PC-3 (cell line): ENCODE data around the gene RHOH. TPM values are rescaled to one million over a fixed set of nuclear protein-coding genes. Genes with fewer than 3 reads are reported as not detected.
"Not testable (repeated sequence)": the region's sequence is repeated elsewhere in the genome, so short reads cannot be mapped to it uniquely, and the experiment has no call there.

ENCODE experiments used
- ATAC-seq: fragments of 200-7000 bp; cut with Tn5 transposase; 2 replicates; pipeline ENCODE4 v1.9.1; 2020; ENCODE audit warnings: mild to moderate bottlenecking, moderate library complexity
- BruUV-seq: library from RNA; stranded (reverse); fragments of 400-500 nt; replicated peaks from 2 replicates; lab custom pipeline; 2021; lab: Mats Ljungman, UMichigan
- CTCF ChIA-PET: fragments of 300-600 bp; sonication (Branson Sonifier 250); formaldehyde crosslinking; loops from one replicate; lab custom pipeline; 2022; ENCODE audit warnings: antibody characterized with exemption; lab: Charles Lee
- POLR2A ChIA-PET: fragments of 300-600 bp; sonication (Branson Sonifier 250); formaldehyde crosslinking; loops from one replicate; lab custom pipeline; 2022; ENCODE audit warnings: antibody characterized with exemption; ENCODE audit not compliant: unreplicated experiment; lab: Charles Lee
- DNase-seq: peaks from one replicate; pipeline ENCODE4 v3.0.0-alpha.2; 2015
- H2AFZ ChIP-seq: fragments of 300-600 bp; sonication (generic); 2 replicates; pipeline ENCODE4 v1.6.0; 2016; ENCODE audit warnings: antibody characterized with exemption, low read length
- H3F3A ChIP-seq: fragments of 300-600 bp; sonication (generic); one replicate; pipeline ENCODE4 v1.6.0; 2017; ENCODE audit warnings: antibody characterized with exemption, low read length, control low read depth, mild to moderate bottlenecking; ENCODE audit not compliant: unreplicated experiment
- H3K27ac ChIP-seq: fragments of 300-600 bp; sonication (generic); 2 replicates; pipeline ENCODE4 v1.5.1; 2016; ENCODE audit warnings: mild to moderate bottlenecking, low read length
- H3K27me3 ChIP-seq: fragments of 300-600 bp; sonication (generic); 2 replicates; pipeline ENCODE4 v1.6.1; 2016; ENCODE audit warnings: low read length, mixed read lengths
- H3K36me3 ChIP-seq: fragments of 300-600 bp; sonication (generic); 2 replicates; pipeline ENCODE4 v1.6.1; 2016; ENCODE audit warnings: low read depth, mixed run types, low read length, mixed read lengths
- H3K4me1 ChIP-seq: fragments of 300-600 bp; sonication (generic); 2 replicates; pipeline ENCODE4 v1.5.1; 2016; ENCODE audit warnings: low read length; ENCODE audit not compliant: insufficient read depth
- H3K4me2 ChIP-seq: fragments of 300-600 bp; sonication (generic); 2 replicates; pipeline ENCODE4 v1.6.0; 2016; ENCODE audit warnings: low read length
- H3K4me3 ChIP-seq: fragments of 300-600 bp; sonication (generic); 2 replicates; pipeline ENCODE4 v1.5.1; 2016; ENCODE audit warnings: mild to moderate bottlenecking, low read length, mixed read lengths
- H3K79me2 ChIP-seq: fragments of 300-600 bp; sonication (generic); 2 replicates; pipeline ENCODE4 v1.6.1; 2017; ENCODE audit warnings: low read length, mixed read lengths
- H3K9ac ChIP-seq: fragments of 300-600 bp; sonication (generic); 2 replicates; pipeline ENCODE4 v1.6.0; 2016; ENCODE audit warnings: mild to moderate bottlenecking, low read length
- H3K9me2 ChIP-seq: fragments of 300-600 bp; sonication (generic); replicated peaks from 2 replicates; pipeline ENCODE4 v1.6.1; 2016; ENCODE audit warnings: mixed run types, low read length, mixed read lengths
- H3K9me3 ChIP-seq: fragments of 300-600 bp; sonication (generic); 2 replicates; pipeline ENCODE4 v1.6.1; 2016; ENCODE audit warnings: low read length, mixed read lengths
- H4K20me1 ChIP-seq: fragments of 300-600 bp; sonication (generic); 2 replicates; pipeline ENCODE4 v1.6.1; 2016; ENCODE audit warnings: low read length, mixed read lengths
- CTCF ChIP-seq: fragments of 300-600 bp; sonication (generic); conservative IDR thresholded peaks from 2 replicates; pipeline ENCODE4 v1.5.1; 2017; ENCODE audit warnings: antibody characterized with exemption, low read depth, mild to moderate bottlenecking, low read length
- EZH2 ChIP-seq: fragments of 300-600 bp; sonication (generic); IDR thresholded peaks from one replicate; pipeline ENCODE4 v1.6.1; 2017; ENCODE audit warnings: antibody characterized with exemption, mild to moderate bottlenecking, low read length; ENCODE audit not compliant: unreplicated experiment
- EZH2phosphoT487 ChIP-seq: fragments of 300-600 bp; sonication (generic); IDR thresholded peaks from 2 replicates; pipeline ENCODE4 v1.6.1; 2018; ENCODE audit warnings: mild to moderate bottlenecking, antibody characterized with exemption, low read length, borderline replicate concordance
- intact Hi-C: fragments of 100-400 bp; cut with micrococcal nuclease; formaldehyde crosslinking; loops from 2 replicates; pipeline ENCODE4 v1.9.0; 2023
- total RNA-seq: library from RNA; depleted of rRNA; stranded (reverse); fragments of >200 nt; gene quantifications from 2 replicates; pipeline ENCODE4 v1.2.3, GENCODE V29; 2014

RHOH gene
- total RNA-seq, 1 experiment from 2014 or later: not detected

- intact Hi-C loops: no loop called here
- TF ChIP-seq EZH2phosphoT487 (no peak), CTCF (no peak), EZH2 (no peak)
- Histone ChIP-seq H3K9me2 (no peaks in the 10 kb centered on the region), H3K9ac (peak overlapping the region; percentile 68), H3K4me2 (no peak overlapping the region), H3K27me3 (no peaks in the 10 kb centered on the region), H3K4me3 (no peak overlapping the region), H3K79me2 (no peaks in the 10 kb centered on the region), H3K9me3 (no peaks in the 10 kb centered on the region), H3K27ac (peak overlapping the region; percentile 90), H3F3A (no peaks in the 10 kb centered on the region), H3K36me3 (no peaks in the 10 kb centered on the region), H4K20me1 (no peaks in the 10 kb centered on the region), H2AFZ (no peak overlapping the region), H3K4me1 (peaks cover 19% of the 10 kb centered on the region)
- POLR2A ChIA-PET: no interaction called here
- no TSS peak for BruUV-seq
- DNase-seq (no peak), ATAC-seq (no peak)
- CTCF ChIA-PET: interaction anchor here (0.5 kb wide), 1 partner anchor 30 kb away, joined by 5 read pairs; no protein-coding TSS in a partner anchor
Measured at GRCh38 chr4:40289366-40290188, 92.7 kb downstream of the RHOH start.

GRCh38 chr4:40290611-40291186 is 93.9 kb downstream of the RHOH start:
- H3K79me2 ChIP-seq, H2AFZ ChIP-seq, H3K4me3 ChIP-seq, H3K27me3 ChIP-seq, BruUV-seq, H3K36me3 ChIP-seq, H3K9me3 ChIP-seq, CTCF ChIA-PET, H3K9me2 ChIP-seq, intact Hi-C loops, H4K20me1 ChIP-seq, H3F3A ChIP-seq: not testable (repeated sequence)
- Histone ChIP-seq H3K4me1 (peaks cover 17% of the 10 kb centered on the region), H3K27ac (peak overlapping the region; percentile 90), H3K9ac (peak overlapping the region; percentile 68), H3K4me2 (peak overlapping the region; percentile 59)
- DNase-seq: peak; percentile 82
- peak; percentile 94 for ATAC-seq
- POLR2A ChIA-PET: interaction anchor here (0.6 kb wide), 1 partner anchor 233 kb away, joined by 3 read pairs; no protein-coding TSS in a partner anchor

GRCh38 chr4:40292313-40292759 is 95.5 kb downstream of the RHOH start:
- Histone ChIP-seq H3F3A (no peaks in the 10 kb centered on the region), H3K27me3 (no peaks in the 10 kb centered on the region), H3K4me2 (no peak overlapping the region), H3K9me3 (0 out of 2 replicates have a peak, but pooled peaks cover 4% of the 10 kb centered on the region), H4K20me1 (no peaks in the 10 kb centered on the region), H3K27ac (peak overlapping the region; percentile 32; the same call in 1 of the 2 replicates), H3K4me3 (no peak overlapping the region), H3K36me3 (no peaks in the 10 kb centered on the region), H3K79me2 (no peaks in the 10 kb centered on the region), H3K4me1 (peaks cover 17% of the 10 kb centered on the region), H3K9me2 (no peaks in the 10 kb centered on the region), H3K9ac (no peak overlapping the region; the same call in 1 of the 2 replicates), H2AFZ (no peak overlapping the region)
- CTCF ChIA-PET: no interaction called here
- DNase-seq: peak; percentile 30
- TF ChIP-seq EZH2 (no peak), EZH2phosphoT487 (no peak), CTCF (no peak)
- no TSS peak for BruUV-seq
- POLR2A ChIA-PET: no interaction called here
- no peak for ATAC-seq
- intact Hi-C loops: no loop called here
